ENCODE data around the gene PRM3. TPM values are rescaled to one million over a fixed set of nuclear protein-coding genes. Genes with fewer than 3 reads are reported as not detected.
A peak's percentile ranks its signal among the peaks of the same experiment; 100 is the strongest.

Gene PRM3
- total and polyA plus RNA-seq, 4 experiments from 2014 or later = not detected

- no peak overlapping the region for H3K27ac ChIP-seq (ENCODE audit: low read depth, low read length)
- POLR2A ChIA-PET (ENCODE audit: partially characterized antibody) = interaction anchor here (1.5 to 2.9 kb wide), 2 partner anchors 8 to 15 kb away, joined by 5 to 9 read pairs; partner anchors contain the start of gene SOCS1
- CTCF ChIA-PET (ENCODE audit: partially characterized antibody) = no interaction called here
- peaks cover under 1% of the 10 kb centered on the region for H3K36me3 ChIP-seq (ENCODE audit: insufficient read depth, low read length)
- no peaks in the 10 kb centered on the region for H3K9me3 ChIP-seq (ENCODE audit: control insufficient read depth in 1 of 2, low read length in 2 of 2)
- no peaks in the 10 kb centered on the region for H3K27me3 Mint-ChIP-seq
- H3K4me3 ChIP-seq (ENCODE audit: low read length in 2 of 2) = no peak overlapping the region
- peaks cover 21% of the 10 kb centered on the region for H3K4me1 ChIP-seq (ENCODE audit: insufficient read depth, low read length)
- H3K4me3 Mint-ChIP-seq = no peak overlapping the region
- no peak for DNase-seq
- peaks cover 17 to 41% (median 25%) of the 10 kb centered on the region in 4 donors for H3K4me1 Mint-ChIP-seq
- H3K36me3 Mint-ChIP-seq = peaks cover 5 to 19% of the 10 kb centered on the region in 2 donors
- H3K27me3 ChIP-seq (ENCODE audit: insufficient read depth, low read length) = no peaks in the 10 kb centered on the region
- H3K9me3 Mint-ChIP-seq = peaks cover 0 to 8% (median 0%) of the 10 kb centered on the region in 8 donors
- intact Hi-C loops (cut with micrococcal nuclease) = no loop called here
- peak overlapping the region in 2 of 7 donors; percentile 30 to 47 for H3K27ac Mint-ChIP-seq
Observed at GRCh38 chr16:11248133-11248532, 25.3 kb downstream of the PRM3 start.

GRCh38 chr16:11245988-11246387, 27.4 kb downstream of the PRM3 start:
- Mint-ChIP-seq H3K4me3 (no peak overlapping the region), H3K36me3 (peaks cover 0 to 8% of the 10 kb centered on the region in 2 donors), H3K27me3 (no peaks in the 10 kb centered on the region), H3K4me1 (peaks cover 5 to 22% (median 7%) of the 10 kb centered on the region in 4 donors), H3K27ac (no peak overlapping the region), H3K9me3 (peaks cover 0 to 2% (median 0%) of the 10 kb centered on the region in 8 donors)
- CTCF ChIA-PET (ENCODE audit: partially characterized antibody) = interaction anchor here (0.9 to 1.8 kb wide), 3 partner anchors 9 to 429 kb away, joined by 3 to 17 read pairs (median 4); no protein-coding TSS in a partner anchor
- Histone ChIP-seq H3K9me3 (ENCODE audit: control insufficient read depth in 1 of 2, low read length in 2 of 2) (no peaks in the 10 kb centered on the region), H3K4me1 (ENCODE audit: insufficient read depth, low read length) (peaks cover 7% of the 10 kb centered on the region), H3K4me3 (ENCODE audit: low read length in 2 of 2) (no peak overlapping the region), H3K27ac (ENCODE audit: low read depth, low read length) (no peak overlapping the region), H3K27me3 (ENCODE audit: insufficient read depth, low read length) (no peaks in the 10 kb centered on the region), H3K36me3 (ENCODE audit: insufficient read depth, low read length) (no peaks in the 10 kb centered on the region)
- intact Hi-C loops (cut with micrococcal nuclease) = no loop called here
- POLR2A ChIA-PET (ENCODE audit: partially characterized antibody) = interaction anchor here (1.4 to 2.9 kb wide), 2 partner anchors 8 to 13 kb away, joined by 8 to 9 read pairs; no protein-coding TSS in a partner anchor
- no peak for DNase-seq

- H3K27ac ChIP-seq (ENCODE audit: low read depth, low read length) = no peak overlapping the region
- no peaks in the 10 kb centered on the region for H3K36me3 ChIP-seq (ENCODE audit: insufficient read depth, low read length)
- H3K4me1 ChIP-seq (ENCODE audit: insufficient read depth, low read length) = peaks cover 15% of the 10 kb centered on the region
- peak overlapping the region in 3 of 7 donors; percentile 22 to 88 (median 72) for H3K27ac Mint-ChIP-seq
- POLR2A ChIA-PET (ENCODE audit: partially characterized antibody) = interaction anchor here (1.4 kb wide), 1 partner anchor 9 kb away, joined by 8 read pairs; no protein-coding TSS in a partner anchor
- peaks cover 4 to 15% (median 8%) of the 10 kb centered on the region in 4 donors for H3K4me1 Mint-ChIP-seq
- no peaks in the 10 kb centered on the region for H3K27me3 Mint-ChIP-seq
- H3K27me3 ChIP-seq (ENCODE audit: insufficient read depth, low read length) = no peaks in the 10 kb centered on the region
- CTCF ChIA-PET (ENCODE audit: partially characterized antibody) = interaction anchor here (1.8 kb wide), 1 partner anchor 10 kb away, joined by 17 read pairs; no protein-coding TSS in a partner anchor
- H3K9me3 ChIP-seq (ENCODE audit: control insufficient read depth in 1 of 2, low read length in 2 of 2) = no peaks in the 10 kb centered on the region
- no peak for DNase-seq
- H3K4me3 ChIP-seq (ENCODE audit: low read length in 2 of 2) = no peak overlapping the region
- intact Hi-C loops (cut with micrococcal nuclease) = no loop called here
- H3K9me3 Mint-ChIP-seq = no peaks in the 10 kb centered on the region
- no peak overlapping the region for H3K4me3 Mint-ChIP-seq
- H3K36me3 Mint-ChIP-seq = peaks cover 0 to 3% of the 10 kb centered on the region in 2 donors
Observed at GRCh38 chr16:11245222-11245737, 28.1 kb downstream of the PRM3 start.

- Histone ChIP-seq H3K36me3 (ENCODE audit: insufficient read depth, low read length) (no peaks in the 10 kb centered on the region), H3K4me1 (ENCODE audit: insufficient read depth, low read length) (peaks cover 24% of the 10 kb centered on the region), H3K9me3 (ENCODE audit: control insufficient read depth in 1 of 2, low read length in 2 of 2) (no peaks in the 10 kb centered on the region), H3K27ac (ENCODE audit: low read depth, low read length) (no peak overlapping the region), H3K27me3 (ENCODE audit: insufficient read depth, low read length) (no peaks in the 10 kb centered on the region), H3K4me3 (ENCODE audit: low read length in 2 of 2) (no peak overlapping the region)
- Mint-ChIP-seq H3K27me3 (no peaks in the 10 kb centered on the region), H3K9me3 (no peaks in the 10 kb centered on the region), H3K4me1 (peaks cover 7 to 13% (median 10%) of the 10 kb centered on the region in 4 donors), H3K36me3 (no peaks in the 10 kb centered on the region), H3K27ac (no peak overlapping the region), H3K4me3 (no peak overlapping the region)
- no peak for DNase-seq
- CTCF ChIA-PET (ENCODE audit: partially characterized antibody) = interaction anchor here (1.6 kb wide), 1 partner anchor 279 kb away, joined by 3 read pairs; no protein-coding TSS in a partner anchor
- POLR2A ChIA-PET (ENCODE audit: partially characterized antibody) = interaction anchor here (0.8 to 1.2 kb wide), 2 partner anchors 9 to 12 kb away, joined by 3 to 5 read pairs; no protein-coding TSS in a partner anchor
- intact Hi-C loops (cut with micrococcal nuclease) = no loop called here
Observed at GRCh38 chr16:11242658-11243057, 30.8 kb downstream of the PRM3 start.

- H3K36me3 ChIP-seq (ENCODE audit: insufficient read depth, low read length) = no peaks in the 10 kb centered on the region
- H3K9me3 ChIP-seq (ENCODE audit: control insufficient read depth in 1 of 2, low read length in 2 of 2) = no peaks in the 10 kb centered on the region
- Mint-ChIP-seq H3K27ac (no peak overlapping the region), H3K4me3 (no peak overlapping the region), H3K27me3 (no peaks in the 10 kb centered on the region), H3K4me1 (peaks cover 6 to 13% (median 11%) of the 10 kb centered on the region in 4 donors), H3K9me3 (no peaks in the 10 kb centered on the region), H3K36me3 (no peaks in the 10 kb centered on the region)
- no peaks in the 10 kb centered on the region for H3K27me3 ChIP-seq (ENCODE audit: insufficient read depth, low read length)
- ChIA-PET POLR2A (ENCODE audit: partially characterized antibody) (interaction anchor here (0.8 to 1.6 kb wide), 5 partner anchors 10 to 17 kb away, joined by 3 to 20 read pairs (median 6); partner anchors contain the start of gene SOCS1), CTCF (ENCODE audit: partially characterized antibody) (interaction anchor here (1.3 to 1.6 kb wide), 2 partner anchors 13 to 278 kb away, joined by 3 to 6 read pairs; no protein-coding TSS in a partner anchor)
- H3K4me3 ChIP-seq (ENCODE audit: low read length in 2 of 2) = no peak overlapping the region
- no peak for DNase-seq
- H3K4me1 ChIP-seq (ENCODE audit: insufficient read depth, low read length) = peaks cover 24% of the 10 kb centered on the region
- intact Hi-C loops (cut with micrococcal nuclease) = no loop called here
- H3K27ac ChIP-seq (ENCODE audit: low read depth, low read length) = no peak overlapping the region
Observed at GRCh38 chr16:11241480-11242204, 31.8 kb downstream of the PRM3 start.

GRCh38 chr16:11240636-11241473, 32.6 kb downstream of the PRM3 start:
- H3K36me3 ChIP-seq (ENCODE audit: insufficient read depth, low read length) = no peaks in the 10 kb centered on the region
- no peak overlapping the region for H3K4me3 ChIP-seq (ENCODE audit: low read length in 2 of 2)
- peaks cover 24% of the 10 kb centered on the region for H3K4me1 ChIP-seq (ENCODE audit: insufficient read depth, low read length)
- Mint-ChIP-seq H3K4me1 (peaks cover 4 to 13% (median 10%) of the 10 kb centered on the region in 4 donors), H3K9me3 (no peaks in the 10 kb centered on the region), H3K4me3 (peak overlapping the region in 7 of 8 donors; percentile 49 to 80 (median 66)), H3K36me3 (no peaks in the 10 kb centered on the region), H3K27ac (peak overlapping the region in 5 of 7 donors; percentile 51 to 92 (median 75)), H3K27me3 (no peaks in the 10 kb centered on the region)
- POLR2A ChIA-PET (ENCODE audit: partially characterized antibody) = interaction anchor here (1.3 to 1.6 kb wide), 4 partner anchors 11 to 18 kb away, joined by 3 to 20 read pairs (median 6); partner anchors contain the start of gene SOCS1
- CTCF ChIA-PET (ENCODE audit: partially characterized antibody) = interaction anchor here (1.3 to 1.8 kb wide), 2 partner anchors 14 to 15 kb away, joined by 3 to 6 read pairs; partner anchors contain the start of gene SOCS1
- no peaks in the 10 kb centered on the region for H3K9me3 ChIP-seq (ENCODE audit: control insufficient read depth in 1 of 2, low read length in 2 of 2)
- no peaks in the 10 kb centered on the region for H3K27me3 ChIP-seq (ENCODE audit: insufficient read depth, low read length)
- H3K27ac ChIP-seq (ENCODE audit: low read depth, low read length) = no peak overlapping the region
- intact Hi-C loops (cut with micrococcal nuclease) = no loop called here
- no peak for DNase-seq

Data from CD4-positive, alpha-beta memory T cell (primary cell).